ENCODE results near the gene PTPN14. TPM values are rescaled to one million over a fixed set of nuclear protein-coding genes. Genes with fewer than 3 reads are reported as not detected.
"Not testable (repeated sequence)": the region's sequence is repeated elsewhere in the genome, so short reads cannot be mapped to it uniquely, and the experiment has no call there.

Gene PTPN14
- total RNA-seq, 1 donor from 2014 or later = 43.7 TPM

DNA sequence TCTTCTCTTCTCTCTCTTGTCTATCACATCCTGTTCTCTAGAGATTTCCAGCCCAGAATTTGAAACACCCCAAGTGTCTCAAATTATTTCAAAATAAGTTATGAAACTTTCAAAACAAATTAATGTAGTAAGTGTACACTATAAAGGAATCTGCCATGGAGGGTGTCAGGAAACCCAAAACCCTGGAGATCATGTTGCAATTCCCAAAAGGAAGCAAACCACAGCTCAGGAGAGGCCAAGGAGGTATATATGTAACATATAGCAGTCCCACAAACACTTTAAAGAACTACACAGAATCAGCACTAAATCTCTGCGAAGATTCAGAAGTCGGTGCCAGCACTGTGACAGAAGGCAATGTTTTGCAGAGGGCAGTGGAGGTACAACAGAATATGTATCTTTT lies 26.6 kb downstream of the PTPN14 start:
- no peaks in the 10 kb centered on the region for H3K9me3 ChIP-seq
- DNase-seq (no peak), ATAC-seq (no peak)
- TF ChIP-seq, protein P1, sequence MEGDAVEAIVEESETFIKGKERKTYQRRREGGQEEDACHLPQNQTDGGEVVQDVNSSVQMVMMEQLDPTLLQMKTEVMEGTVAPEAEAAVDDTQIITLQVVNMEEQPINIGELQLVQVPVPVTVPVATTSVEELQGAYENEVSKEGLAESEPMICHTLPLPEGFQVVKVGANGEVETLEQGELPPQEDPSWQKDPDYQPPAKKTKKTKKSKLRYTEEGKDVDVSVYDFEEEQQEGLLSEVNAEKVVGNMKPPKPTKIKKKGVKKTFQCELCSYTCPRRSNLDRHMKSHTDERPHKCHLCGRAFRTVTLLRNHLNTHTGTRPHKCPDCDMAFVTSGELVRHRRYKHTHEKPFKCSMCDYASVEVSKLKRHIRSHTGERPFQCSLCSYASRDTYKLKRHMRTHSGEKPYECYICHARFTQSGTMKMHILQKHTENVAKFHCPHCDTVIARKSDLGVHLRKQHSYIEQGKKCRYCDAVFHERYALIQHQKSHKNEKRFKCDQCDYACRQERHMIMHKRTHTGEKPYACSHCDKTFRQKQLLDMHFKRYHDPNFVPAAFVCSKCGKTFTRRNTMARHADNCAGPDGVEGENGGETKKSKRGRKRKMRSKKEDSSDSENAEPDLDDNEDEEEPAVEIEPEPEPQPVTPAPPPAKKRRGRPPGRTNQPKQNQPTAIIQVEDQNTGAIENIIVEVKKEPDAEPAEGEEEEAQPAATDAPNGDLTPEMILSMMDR (IDR thresholded peaks at IDR 0.05) = no peak
- H3K4me1 ChIP-seq = peaks cover 6% of the 10 kb centered on the region
- H3K27ac ChIP-seq = no peak overlapping the region
- H3K27me3 ChIP-seq = no peaks in the 10 kb centered on the region
- H3K4me3 ChIP-seq = no peak overlapping the region
- H3K36me3 ChIP-seq = no peaks in the 10 kb centered on the region
- intact Hi-C loops (cut with DNase I) = no loop called here

DNA sequence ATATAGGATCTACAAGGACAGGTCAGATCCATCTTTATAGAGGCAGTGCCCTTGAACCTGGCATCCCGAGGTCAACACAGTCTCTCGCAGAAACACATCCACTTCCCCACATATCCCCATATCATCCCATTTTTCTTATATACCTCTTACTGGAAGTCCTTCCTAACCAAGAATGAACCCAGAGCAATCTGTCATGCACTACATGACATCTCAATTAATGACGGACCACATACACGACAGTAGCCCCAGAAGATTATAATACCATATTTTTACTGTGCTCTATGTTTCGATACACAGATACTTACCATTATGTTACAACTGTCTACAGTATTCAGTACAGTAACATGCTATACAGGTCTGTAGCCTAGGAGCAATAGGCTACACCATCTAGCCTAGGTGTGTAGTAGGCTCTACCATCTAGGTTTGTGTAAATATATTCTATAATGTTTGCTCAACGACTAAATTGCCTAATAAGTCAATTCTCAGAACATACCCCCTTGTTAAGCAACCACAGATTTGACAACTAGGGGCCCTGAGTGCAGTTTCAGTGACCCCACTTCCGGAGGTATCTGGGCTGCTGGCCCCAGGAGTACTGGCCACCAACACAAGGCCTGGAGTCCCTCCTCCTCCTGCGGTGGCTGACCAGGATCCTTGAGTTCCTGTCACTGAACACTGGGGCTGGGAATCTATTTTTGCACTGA lies 28.1 kb downstream of the PTPN14 start:
- no peak for ATAC-seq
- intact Hi-C loops (cut with DNase I) = no loop called here
- H3K27ac ChIP-seq = no peak overlapping the region

DNA sequence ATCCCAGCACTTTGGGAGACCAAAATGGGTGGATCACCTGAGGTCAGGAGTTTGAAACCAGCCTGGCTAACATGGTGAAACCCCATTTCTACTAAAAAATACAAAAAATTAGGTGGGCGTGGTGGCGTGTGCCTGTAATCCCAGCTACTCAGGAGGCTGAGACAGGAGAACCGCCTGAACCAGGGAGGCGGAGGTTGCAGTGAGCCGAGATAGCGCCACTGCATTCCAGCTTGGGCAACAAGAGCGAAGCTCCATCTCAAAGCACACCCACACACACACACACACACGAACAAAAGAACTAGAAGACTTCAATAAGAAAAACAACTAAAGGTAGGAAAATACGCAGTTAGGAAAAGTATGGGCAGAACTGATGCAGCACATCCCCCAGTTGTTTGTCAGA lies 29.9 kb downstream of the PTPN14 start:
- DNase-seq; H3K36me3 ChIP-seq; H3K27me3 ChIP-seq; H3K27ac ChIP-seq; H3K4me3 ChIP-seq; ATAC-seq; H3K9me3 ChIP-seq; intact Hi-C loops (cut with DNase I): not testable (repeated sequence)
- H3K4me1 ChIP-seq = peaks cover 14% of the 10 kb centered on the region

More for the DNA sequence above, 28.1 kb downstream of the PTPN14 start:
- Histone ChIP-seq H3K4me1 (peaks cover 6% of the 10 kb centered on the region), H3K4me3 (no peak overlapping the region), H3K27me3 (no peaks in the 10 kb centered on the region), H3K9me3 (no peaks in the 10 kb centered on the region), H3K36me3 (no peaks in the 10 kb centered on the region)
- TF ChIP-seq, protein P1 (IDR thresholded peaks at IDR 0.05) = no peak
- no peak for DNase-seq

DNA sequence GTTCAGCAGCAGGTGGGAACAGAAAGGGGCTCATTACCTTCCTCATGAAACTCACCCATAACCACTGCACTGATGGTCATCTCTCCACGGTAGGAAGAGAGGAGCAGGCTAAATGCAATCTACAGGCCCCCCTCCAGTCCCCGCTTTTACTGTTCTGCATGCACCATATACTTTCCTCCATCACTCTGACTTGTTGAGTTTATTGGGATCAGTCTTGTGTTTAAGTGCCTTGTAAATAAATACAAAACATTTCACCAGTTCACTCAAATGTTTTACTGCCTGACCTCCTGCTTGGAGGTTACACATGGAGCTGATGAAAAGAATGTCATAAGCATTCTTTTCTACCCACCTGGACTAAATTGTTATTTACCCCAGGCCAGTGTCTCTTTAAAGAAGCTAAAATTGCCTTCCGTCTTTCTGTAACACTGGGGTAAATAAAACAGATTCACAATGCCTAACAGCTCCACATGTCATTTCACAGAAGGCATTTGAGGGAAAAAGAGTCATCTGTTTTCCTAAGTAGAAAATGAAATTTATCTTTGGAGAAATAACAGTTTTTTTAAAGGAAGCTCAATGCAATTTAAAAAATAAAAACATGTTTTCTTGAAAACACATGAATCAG lies 30.7 kb downstream of the PTPN14 start:
- peaks cover 22% of the 10 kb centered on the region for H3K4me1 ChIP-seq
- ATAC-seq (no peak), DNase-seq (no peak)
- H3K27ac ChIP-seq = no peak overlapping the region
- H3K27me3 ChIP-seq = no peaks in the 10 kb centered on the region
- intact Hi-C loops (cut with DNase I) = no loop called here
- H3K9me3 ChIP-seq = no peaks in the 10 kb centered on the region
- no peaks in the 10 kb centered on the region for H3K36me3 ChIP-seq
- no peak overlapping the region for H3K4me3 ChIP-seq
- TF ChIP-seq, protein P1 (IDR thresholded peaks at IDR 0.05) = no peak

DNA sequence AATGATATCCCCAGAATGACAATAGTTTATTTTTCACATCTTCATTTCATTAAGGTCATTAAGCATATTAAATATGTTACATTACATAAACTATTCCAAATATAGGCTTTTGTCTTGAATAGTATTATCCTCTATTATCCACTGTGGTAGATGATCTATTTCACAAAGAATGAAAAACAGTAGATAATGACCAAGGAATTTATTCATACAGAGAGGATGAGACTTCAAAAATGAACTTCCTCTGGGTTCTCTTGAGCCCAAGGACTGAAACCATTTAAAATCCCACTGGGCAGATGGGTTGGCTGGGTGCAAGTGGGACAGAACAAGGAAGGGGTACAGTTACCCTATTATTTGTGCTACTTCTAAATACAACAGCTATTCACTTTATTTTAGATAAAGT lies 33.0 kb downstream of the PTPN14 start:
- Histone ChIP-seq H3K27me3 (no peaks in the 10 kb centered on the region), H3K4me1 (peaks cover 21% of the 10 kb centered on the region), H3K36me3 (no peaks in the 10 kb centered on the region), H3K9me3 (no peaks in the 10 kb centered on the region), H3K27ac (no peak overlapping the region), H3K4me3 (no peak overlapping the region)
- ATAC-seq (no peak), DNase-seq (no peak)
- intact Hi-C loops (cut with DNase I) = no loop called here
- TF ChIP-seq, protein P1 (IDR thresholded peaks at IDR 0.05) = no peak

- no peak for DNase-seq
- ATAC-seq = peak; percentile 82
- TF ChIP-seq, protein P1 (IDR thresholded peaks at IDR 0.05) = no peak
These were observed 34.7 kb downstream of the PTPN14 start for GRCh38 chr1:214516434-214517326.

More at GRCh38 chr1:214516434-214517326, 34.7 kb downstream of the PTPN14 start:
- peak overlapping the region; percentile 3 for H3K27ac ChIP-seq
- H3K4me1 ChIP-seq = peaks cover 21% of the 10 kb centered on the region
- H3K9me3 ChIP-seq = no peaks in the 10 kb centered on the region
- no peaks in the 10 kb centered on the region for H3K27me3 ChIP-seq
- no peaks in the 10 kb centered on the region for H3K36me3 ChIP-seq
- intact Hi-C loops (cut with DNase I) = no loop called here
- no peak overlapping the region for H3K4me3 ChIP-seq

Data from upper lobe of right lung (tissue), 1 donor.